KG1 (cell line): ENCODE measurements around the gene PLXDC2.

Experiments used
- DNase-seq: peaks from one replicate; lab custom pipeline; 2025; lab: John Stamatoyannopoulos, UW

PLXDC2 gene

GRCh38 chr10:20276127-20276979, 460.1 kb downstream of the PLXDC2 start:
- DNase-seq, result no peak

DNA sequence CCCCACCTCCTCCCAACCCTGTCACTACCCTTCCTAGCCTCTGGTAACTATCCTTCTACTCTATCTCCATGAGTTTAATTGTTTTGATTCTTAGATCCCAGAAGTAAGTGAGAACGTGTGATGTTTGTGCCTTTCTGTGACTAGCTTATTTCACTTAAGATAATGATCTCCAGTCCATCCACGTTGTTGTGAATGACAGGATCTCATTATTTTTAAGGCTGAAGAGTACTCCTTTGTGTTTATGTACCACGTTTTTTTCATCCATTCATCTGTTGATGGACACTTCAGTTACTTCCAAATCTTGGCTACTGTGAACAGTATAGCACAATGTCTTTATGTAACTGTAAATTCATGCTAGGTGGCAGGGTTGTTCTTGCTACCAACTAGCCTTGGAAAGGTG, 461.6 kb downstream of the PLXDC2 start:
- no peak for DNase-seq

- no peak for DNase-seq
These were observed 465.3 kb downstream of the PLXDC2 start for GRCh38 chr10:20281579-20281978.

GRCh38 chr10:20287586-20287985, 471.4 kb downstream of the PLXDC2 start:
- no peak for DNase-seq

DNA sequence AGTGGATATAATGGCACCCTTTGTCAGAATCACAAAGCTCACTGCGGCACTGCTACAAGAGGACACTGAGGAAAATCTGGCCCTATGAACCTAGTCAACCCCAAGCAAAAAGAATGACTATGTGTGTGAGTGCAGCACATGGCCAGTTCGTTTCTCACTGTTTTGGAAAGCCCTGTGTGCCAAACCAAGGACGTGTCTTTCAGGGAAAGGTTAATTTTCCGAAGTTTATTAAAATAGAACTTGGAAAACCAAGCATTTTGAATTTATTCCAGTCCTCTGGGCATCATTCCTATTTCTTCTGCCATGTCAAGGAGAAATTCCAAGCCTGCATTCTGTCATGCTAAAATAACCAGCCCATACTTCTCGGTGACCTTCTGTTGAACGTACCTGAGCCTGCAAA, 471.8 kb downstream of the PLXDC2 start:
- DNase-seq, result no peak

- DNase-seq, result no peak
These were observed 473.0 kb downstream of the PLXDC2 start for GRCh38 chr10:20289070-20289828.

DNA sequence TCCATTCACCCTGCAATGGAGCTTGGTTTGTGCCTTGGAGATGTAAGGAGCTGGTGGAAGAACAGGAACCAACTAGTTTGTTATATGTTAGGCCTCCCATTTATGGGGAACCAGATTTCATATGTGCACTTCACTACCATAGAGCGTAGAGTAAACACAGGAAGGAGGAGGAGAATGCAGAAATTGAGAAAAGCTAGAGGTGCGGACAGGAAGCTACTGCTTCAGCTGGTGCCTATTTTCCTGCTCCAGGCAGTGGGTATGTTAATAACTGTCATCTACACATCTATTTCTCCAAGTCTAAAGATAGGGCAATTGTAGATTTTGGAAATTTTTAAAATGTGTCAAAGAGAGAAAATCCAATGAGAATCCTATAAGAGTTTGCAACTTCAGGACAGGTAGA, 482.2 kb downstream of the PLXDC2 start:
- no peak for DNase-seq

GRCh38 chr10:20299034-20299736, 483.0 kb downstream of the PLXDC2 start:
- no peak for DNase-seq

GRCh38 chr10:20300735-20301134, 484.5 kb downstream of the PLXDC2 start:
- no peak for DNase-seq

DNA sequence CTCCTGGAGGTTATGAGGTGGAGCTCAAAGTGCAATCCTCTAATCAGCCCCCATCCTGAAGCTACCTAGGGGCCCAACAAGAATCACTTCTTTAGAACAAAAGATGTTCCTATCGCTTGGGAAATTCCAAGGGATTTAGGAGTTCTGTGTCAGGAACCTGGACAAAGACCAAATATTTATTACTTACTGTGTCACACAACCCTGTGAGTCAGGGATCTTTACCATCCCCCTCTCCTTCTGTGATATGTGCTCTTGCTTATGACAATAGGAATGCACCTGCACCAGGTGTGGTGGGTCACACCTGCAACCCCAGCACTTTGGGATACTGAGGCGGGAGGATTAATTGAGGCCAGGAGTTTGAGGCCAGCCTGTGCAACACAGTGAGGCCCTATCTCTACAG, 485.8 kb downstream of the PLXDC2 start:
- no peak for DNase-seq

GRCh38 chr10:20303453-20304152, 487.4 kb downstream of the PLXDC2 start:
- no peak for DNase-seq

DNA sequence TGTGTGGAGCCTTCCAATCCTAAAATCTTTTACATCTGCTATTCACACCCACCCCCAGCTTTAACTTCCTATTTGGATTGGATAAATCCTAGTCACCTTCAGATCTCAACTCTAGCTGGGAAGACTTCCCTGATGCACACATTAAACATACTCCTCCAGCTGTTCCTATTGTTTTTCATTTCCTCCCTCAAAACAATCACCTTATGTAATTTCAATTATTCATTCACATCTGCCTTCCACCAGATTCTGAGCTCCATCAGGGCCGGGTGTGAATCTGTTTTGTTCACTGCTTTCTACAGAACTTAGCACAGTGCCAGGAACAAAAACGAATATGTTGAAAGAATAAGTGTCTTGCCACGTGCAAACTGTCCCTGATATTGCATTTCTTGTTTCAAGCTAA, 497.4 kb downstream of the PLXDC2 start:
- no peak for DNase-seq

GRCh38 chr10:20314431-20314830, 498.2 kb downstream of the PLXDC2 start:
- DNase-seq, result no peak

DNA sequence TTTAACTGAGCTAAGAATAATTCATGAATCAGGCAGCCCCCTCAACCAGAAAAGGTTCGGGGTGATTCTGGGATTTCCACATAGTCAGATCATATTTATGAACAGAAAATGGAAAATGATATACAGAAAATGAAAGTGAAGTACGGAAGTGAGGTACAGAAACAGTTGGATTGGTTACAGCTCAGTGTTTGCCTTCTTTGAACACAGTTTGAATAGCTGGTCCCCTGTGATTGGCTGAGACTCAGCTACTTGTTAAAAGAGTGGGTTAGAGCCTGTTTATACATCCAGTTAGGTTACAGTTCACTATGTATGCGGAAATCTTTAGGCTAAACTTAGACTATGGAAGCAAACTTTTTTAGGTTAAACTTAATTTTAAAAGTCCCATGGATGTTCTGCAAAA, 511.7 kb downstream of the PLXDC2 start:
- DNase-seq, result no peak

DNA sequence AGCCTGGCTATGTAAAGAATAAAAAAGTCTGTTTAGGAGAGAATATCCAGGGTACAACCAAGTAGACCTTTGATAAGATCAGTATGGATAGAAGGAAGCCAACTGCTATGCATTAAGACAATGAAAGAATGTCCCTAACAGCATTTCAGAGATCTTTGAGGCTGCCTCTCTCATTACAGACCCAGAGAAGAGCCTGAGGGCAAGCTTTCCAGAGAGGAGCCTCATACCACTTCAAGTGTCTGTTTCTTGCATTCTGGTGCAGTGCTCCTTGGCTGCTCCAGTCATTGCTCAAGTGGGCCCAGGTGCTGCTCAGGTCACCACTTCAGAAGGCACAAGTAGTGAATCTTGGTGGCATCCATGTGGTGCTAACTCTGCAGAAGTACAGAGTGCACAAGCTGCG, 514.0 kb downstream of the PLXDC2 start:
- DNase-seq, result no peak

DNA sequence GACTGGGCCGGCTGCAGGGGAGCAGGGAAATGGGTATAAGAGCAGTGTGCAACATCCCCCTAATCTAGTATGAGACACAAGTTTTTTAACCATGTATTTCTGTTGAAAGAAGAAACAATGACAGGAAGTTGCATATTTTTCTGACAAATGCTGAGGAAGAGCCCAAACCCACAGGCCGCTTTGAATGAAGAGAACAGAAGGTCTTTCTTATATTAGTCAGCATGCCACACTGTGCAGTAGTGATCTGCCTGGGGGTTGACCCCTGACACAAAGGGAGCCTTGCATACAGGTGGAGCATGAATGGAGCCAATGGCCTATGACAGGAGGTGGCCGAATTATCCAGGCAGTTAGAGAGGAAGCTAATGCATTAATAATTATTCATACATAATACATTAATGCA, 518.3 kb downstream of the PLXDC2 start:
- no peak for DNase-seq
